Omental fat pad (tissue), 4 donors: Measurements from ENCODE around the gene ATRNL1. TPM values are rescaled to one million over a fixed set of nuclear protein-coding genes. Genes with fewer than 3 reads are reported as not detected.
"Not testable (repeated sequence)": the region's sequence is repeated elsewhere in the genome, so short reads cannot be mapped to it uniquely, and the experiment has no call there.

ENCODE experiments used
- ATAC-seq: fragments of 150-250 bp; one replicate; pipeline ENCODE4 v1.9.1; 2016; ENCODE audit warnings: mild to moderate bottlenecking, moderate library complexity; ENCODE audit not compliant: low FRiP score
- DNase-seq: peaks from one replicate; pipeline ENCODE4 v3.0.0-alpha.2; 2019; ENCODE audit warnings: low spot score
- CTCF ChIP-seq, 3 donors: fragments of 450-650 bp; IDR thresholded peaks; one replicate each; pipeline ENCODE4 v1.5.1; 2016 to 2017; ENCODE audit warnings: antibody characterized with exemption in 3 of 3, mild to moderate bottlenecking in 3 of 3, moderate library complexity in 2 of 3
- total RNA-seq, 4 donors: library from RNA; depleted of rRNA; stranded (reverse); fragments of >200 nt; gene quantifications; one replicate each; pipeline ENCODE4 v1.1.0, GENCODE V29; 2016

The ATRNL1 gene
- total RNA-seq, 4 donors from 2014 or later, result 2.5 to 19.0 (median 4.6) TPM

DNA sequence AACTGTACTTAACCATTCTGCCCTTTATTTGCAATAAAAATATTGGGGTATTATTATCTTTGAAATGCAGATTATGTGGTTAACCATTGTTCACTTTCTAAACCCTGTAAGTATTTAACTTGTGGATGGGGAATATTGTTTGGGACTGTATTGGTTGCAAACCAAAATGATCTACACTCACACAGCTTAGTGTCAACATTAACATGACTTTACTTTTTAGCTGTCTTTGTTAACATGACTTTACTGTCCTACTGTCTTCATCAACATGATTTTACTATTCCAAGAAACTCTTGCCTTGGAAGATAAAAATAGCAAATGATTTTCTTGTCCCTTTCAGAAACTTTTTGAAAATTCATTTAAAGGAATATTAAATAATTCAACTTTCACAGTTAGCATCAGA lies 708.3 kb downstream of the ATRNL1 start:
- DNase-seq, result no peak
- ATAC-seq, result no peak
- TF ChIP-seq CTCF (IDR thresholded peaks at IDR 0.05), result no peak

GRCh38 chr10:115801992-115802391 lies 708.8 kb downstream of the ATRNL1 start:
- TF ChIP-seq CTCF (IDR thresholded peaks at IDR 0.05), result no peak
- DNase-seq (no peak), ATAC-seq (no peak)

DNA sequence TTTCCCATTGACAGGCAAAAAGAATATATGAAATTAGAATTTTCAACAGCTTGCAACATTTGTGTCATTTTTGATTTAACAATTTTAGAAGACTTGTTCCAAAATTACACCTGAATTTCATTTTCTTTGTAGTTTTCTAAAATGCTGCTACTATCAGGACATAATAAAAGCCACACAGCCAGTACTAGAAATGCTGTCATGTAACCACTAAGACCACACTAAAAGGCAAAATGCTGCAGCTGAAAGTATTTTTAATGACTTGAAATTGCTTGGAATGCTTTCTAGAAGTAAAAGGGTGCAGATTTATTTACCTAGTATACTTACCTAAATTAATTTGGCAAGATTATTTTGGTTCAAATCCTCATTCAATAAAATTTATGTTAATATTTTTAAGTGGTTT lies 709.7 kb downstream of the ATRNL1 start:
- TF ChIP-seq CTCF (IDR thresholded peaks at IDR 0.05), result no peak
- ATAC-seq, result no peak
- DNase-seq, result no peak

GRCh38 chr10:115814542-115814941 lies 721.4 kb downstream of the ATRNL1 start:
- no peak for ATAC-seq

GRCh38 chr10:115818012-115818411 lies 724.8 kb downstream of the ATRNL1 start:
- TF ChIP-seq CTCF (IDR thresholded peaks at IDR 0.05), result no peak
- DNase-seq (no peak), ATAC-seq (no peak)

More at GRCh38 chr10:115814542-115814941, 721.4 kb downstream of the ATRNL1 start:
- no peak for DNase-seq
- no peak for TF ChIP-seq CTCF (IDR thresholded peaks at IDR 0.05)

- no peak for TF ChIP-seq CTCF (IDR thresholded peaks at IDR 0.05)
- ATAC-seq, result no peak
- DNase-seq, result no peak
Observed at GRCh38 chr10:115826396-115826795, 733.2 kb downstream of the ATRNL1 start.

DNA sequence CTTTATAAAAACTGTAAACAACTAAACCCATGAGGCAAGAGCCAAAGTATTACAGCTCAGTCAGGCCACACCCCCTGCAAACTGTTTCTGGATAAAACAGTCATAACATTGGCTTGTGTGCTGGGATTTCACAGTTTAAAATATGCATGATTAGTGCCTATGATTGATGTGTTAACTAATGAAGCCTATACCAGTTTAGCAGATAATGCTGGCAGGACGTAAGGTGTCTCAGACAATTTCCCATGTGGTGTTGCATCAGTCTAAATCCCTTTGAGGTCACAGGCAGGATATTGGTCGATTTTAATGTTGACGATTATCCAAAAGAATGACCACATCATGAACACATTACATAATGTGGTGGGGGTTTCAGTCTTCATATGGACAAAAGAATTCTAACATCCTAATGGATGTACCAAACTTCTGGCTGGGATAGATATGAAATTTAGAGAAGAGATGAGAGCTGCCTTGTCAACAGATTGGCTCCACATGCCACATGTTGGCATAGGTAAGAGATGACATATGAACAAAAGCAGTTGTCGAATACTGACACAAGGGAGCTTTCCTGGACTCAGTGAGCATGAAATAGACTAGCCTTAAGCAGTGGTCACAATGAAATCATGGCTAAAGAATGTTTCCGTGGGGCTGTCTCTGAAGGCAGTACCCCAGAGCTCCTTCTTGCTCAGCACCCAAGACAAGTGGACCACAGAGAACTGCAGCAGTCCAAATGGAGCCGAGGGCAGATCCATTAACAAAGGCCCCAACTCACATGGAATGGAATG lies 734.3 kb downstream of the ATRNL1 start:
- ATAC-seq, result peak; percentile 75
- no peak for TF ChIP-seq CTCF (IDR thresholded peaks at IDR 0.05)
- no peak for DNase-seq

DNA sequence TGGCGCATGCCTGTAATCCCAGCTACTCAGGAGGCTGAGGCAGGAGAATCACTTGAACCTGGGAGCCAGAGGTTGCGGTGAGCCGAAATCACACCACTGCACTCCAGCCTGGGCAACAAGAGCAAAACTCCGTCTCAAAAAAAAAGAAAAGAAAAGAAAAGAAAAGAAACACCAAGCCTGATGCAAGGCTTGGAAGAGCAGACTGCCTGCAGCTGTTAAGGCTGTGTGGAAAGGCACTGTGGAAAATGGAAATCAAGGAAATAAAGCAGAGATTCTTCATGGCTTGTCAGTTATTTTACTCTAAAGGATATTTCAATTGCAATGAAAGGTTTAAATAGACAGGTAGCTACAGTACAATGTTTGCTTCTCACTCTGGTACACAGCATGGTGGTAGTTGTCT lies 735.0 kb downstream of the ATRNL1 start:
- not testable (repeated sequence) for ATAC-seq, DNase-seq
